WTC11 (cell line): ENCODE data around the gene RYR2. TPM values are rescaled to one million over a fixed set of nuclear protein-coding genes. Genes with fewer than 3 reads are reported as not detected.
A peak's percentile ranks its signal among the peaks of the same experiment; 100 is the strongest.

Experiments used
- ATAC-seq: fragments of 200-7000 bp; cut with Tn5 transposase; 2 replicates; pipeline ENCODE4 v1.10.0; 2021; ENCODE audit warnings: mild to moderate bottlenecking, moderate library complexity
- CTCF ChIA-PET: fragments of 300-600 bp; sonication (Branson Sonifier 250); formaldehyde crosslinking; loops from one replicate; lab custom pipeline; 2021; ENCODE audit warnings: antibody characterized with exemption; lab: Charles Lee
- POLR2A ChIA-PET: fragments of 350-600 bp; sonication (Branson Sonifier 250); formaldehyde crosslinking; loops from one replicate; lab custom pipeline; 2021; ENCODE audit warnings: antibody characterized with exemption; lab: Charles Lee
- DNase-seq: peaks from one replicate; pipeline ENCODE4 v3.0.0; 2021; ENCODE audit warnings: low spot score
- H3K27ac Mint-ChIP-seq: 2 replicates; pipeline ENCODE4 v1.8.0; 2021; ENCODE audit warnings: mixed read lengths
- H3K27me3 Mint-ChIP-seq: 2 replicates; pipeline ENCODE4 v1.8.0; 2021; ENCODE audit warnings: low read depth, mild to moderate bottlenecking, moderate library complexity, mixed read lengths
- H3K36me3 Mint-ChIP-seq: 2 replicates; pipeline ENCODE4 v1.8.0; 2021; ENCODE audit warnings: mixed read lengths
- H3K4me1 Mint-ChIP-seq: 2 replicates; pipeline ENCODE4 v1.8.0; 2022; ENCODE audit warnings: mixed read lengths
- H3K4me3 Mint-ChIP-seq: 2 replicates; pipeline ENCODE4 v1.8.0; 2021; ENCODE audit warnings: mild to moderate bottlenecking, moderate library complexity, mixed read lengths
- H3K9me3 Mint-ChIP-seq: 2 replicates; pipeline ENCODE4 v1.8.0; 2021; ENCODE audit warnings: mixed read lengths
- ARID4B ChIP-seq: sonication (generic); formaldehyde crosslinking; IDR thresholded peaks from 2 replicates; pipeline ENCODE4 v1.8.0; 2023; ENCODE audit warnings: missing genetic modification reagents, mild to moderate bottlenecking, borderline replicate concordance
- E2F4 ChIP-seq: sonication (generic); formaldehyde crosslinking; IDR thresholded peaks from 2 replicates; pipeline ENCODE4 v1.8.1; 2022; ENCODE audit warnings: low read depth, mild to moderate bottlenecking, moderate library complexity, missing genetic modification reagents, borderline replicate concordance
- GRHL2 ChIP-seq: fragments of 250-450 bp; sonication (Bioruptor Pico); IDR thresholded peaks from 2 replicates; pipeline ENCODE4 v1.8.0; 2022; ENCODE audit warnings: mild to moderate bottlenecking, moderate library complexity; ENCODE audit not compliant: insufficient replicate concordance, severe bottlenecking
- HMGA2 ChIP-seq: fragments of 250-450 bp; sonication (Bioruptor Pico); IDR thresholded peaks from 2 replicates; pipeline ENCODE4 v1.4.0; 2021; ENCODE audit warnings: mild to moderate bottlenecking, moderate library complexity
- MYBL2 ChIP-seq: sonication (generic); formaldehyde crosslinking; IDR thresholded peaks from 2 replicates; pipeline ENCODE4 v1.8.1; 2023; ENCODE audit warnings: mild to moderate bottlenecking, moderate library complexity, missing genetic modification reagents
- NFYB ChIP-seq: sonication (generic); formaldehyde crosslinking; conservative IDR thresholded peaks from 2 replicates; pipeline ENCODE4 v1.8.0; 2022; ENCODE audit warnings: low read depth, missing genetic modification reagents
- ZNF232 ChIP-seq: sonication (generic); formaldehyde crosslinking; IDR thresholded peaks from 2 replicates; pipeline ENCODE4 v1.8.0; 2022; ENCODE audit warnings: mild to moderate bottlenecking, missing genetic modification reagents
- ZNF317 ChIP-seq: sonication (generic); formaldehyde crosslinking; IDR thresholded peaks from 2 replicates; pipeline ENCODE4 v1.8.1; 2023; ENCODE audit warnings: low read depth, mild to moderate bottlenecking, moderate library complexity, missing genetic modification reagents, borderline replicate concordance
- ZNF423 ChIP-seq: fragments of 250-450 bp; sonication (Bioruptor Pico); IDR thresholded peaks from 2 replicates; pipeline ENCODE4 v2.1.2; 2022; ENCODE audit warnings: mild to moderate bottlenecking, moderate library complexity
- ZNF671 ChIP-seq: fragments of 250-450 bp; sonication (Bioruptor Pico); IDR thresholded peaks from 2 replicates; pipeline ENCODE4 v1.8.0; 2021; ENCODE audit warnings: mild to moderate bottlenecking
- total RNA-seq: library from RNA; stranded (reverse); gene quantifications from 3 replicates; pipeline ENCODE4 v1.2.3, GENCODE V29; 2021
- TF ChIP-seq, protein P1 (sequence below): sonication (generic); formaldehyde crosslinking; IDR thresholded peaks from 2 replicates; pipeline ENCODE4 v1.8.0; 2022; ENCODE audit warnings: mild to moderate bottlenecking, missing genetic modification reagents
- TF ChIP-seq, protein P2 (sequence below): sonication (generic); formaldehyde crosslinking; IDR thresholded peaks from 2 replicates; pipeline ENCODE4 v1.8.1; 2023; ENCODE audit warnings: mild to moderate bottlenecking, missing genetic modification reagents, moderate library complexity
- TF ChIP-seq, protein P3 (sequence below): sonication (generic); formaldehyde crosslinking; IDR thresholded peaks from 2 replicates; pipeline ENCODE4 v1.8.0; 2022; ENCODE audit warnings: missing genetic modification reagents

The RYR2 gene
- total RNA-seq, 1 experiment from 2014 or later: 7.9 TPM

DNA sequence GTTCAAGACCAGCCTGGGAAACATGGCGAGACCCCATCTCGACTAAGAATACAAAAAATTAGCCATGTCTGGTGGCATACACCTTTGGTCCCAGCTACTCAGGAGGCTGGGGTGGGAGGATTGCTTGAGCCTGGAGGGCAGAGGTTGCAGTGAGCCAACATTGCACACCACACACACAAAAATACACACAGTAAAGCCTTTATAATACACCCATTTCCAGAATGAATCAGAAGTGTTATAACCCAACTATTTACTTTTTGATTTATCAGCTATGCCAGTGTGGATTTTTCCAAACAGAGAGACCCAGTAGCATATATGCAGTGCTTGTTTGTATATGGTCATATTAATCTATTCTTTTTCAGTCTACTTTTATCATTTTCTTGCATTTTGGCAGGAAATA lies 648.7 kb downstream of the RYR2 start:
- Mint-ChIP-seq H3K4me3 (no peak overlapping the region), H3K4me1 (peaks cover 16% of the 10 kb centered on the region)
- TF ChIP-seq E2F4 (CRISPR knock-in tag): no peak
- TF ChIP-seq, protein P1, sequence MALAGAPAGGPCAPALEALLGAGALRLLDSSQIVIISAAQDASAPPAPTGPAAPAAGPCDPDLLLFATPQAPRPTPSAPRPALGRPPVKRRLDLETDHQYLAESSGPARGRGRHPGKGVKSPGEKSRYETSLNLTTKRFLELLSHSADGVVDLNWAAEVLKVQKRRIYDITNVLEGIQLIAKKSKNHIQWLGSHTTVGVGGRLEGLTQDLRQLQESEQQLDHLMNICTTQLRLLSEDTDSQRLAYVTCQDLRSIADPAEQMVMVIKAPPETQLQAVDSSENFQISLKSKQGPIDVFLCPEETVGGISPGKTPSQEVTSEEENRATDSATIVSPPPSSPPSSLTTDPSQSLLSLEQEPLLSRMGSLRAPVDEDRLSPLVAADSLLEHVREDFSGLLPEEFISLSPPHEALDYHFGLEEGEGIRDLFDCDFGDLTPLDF (CRISPR knock-in tag): no peak
- no peak for TF ChIP-seq GRHL2 (CRISPR knock-in tag)
- no peak for TF ChIP-seq ARID4B
- TF ChIP-seq, protein P2, sequence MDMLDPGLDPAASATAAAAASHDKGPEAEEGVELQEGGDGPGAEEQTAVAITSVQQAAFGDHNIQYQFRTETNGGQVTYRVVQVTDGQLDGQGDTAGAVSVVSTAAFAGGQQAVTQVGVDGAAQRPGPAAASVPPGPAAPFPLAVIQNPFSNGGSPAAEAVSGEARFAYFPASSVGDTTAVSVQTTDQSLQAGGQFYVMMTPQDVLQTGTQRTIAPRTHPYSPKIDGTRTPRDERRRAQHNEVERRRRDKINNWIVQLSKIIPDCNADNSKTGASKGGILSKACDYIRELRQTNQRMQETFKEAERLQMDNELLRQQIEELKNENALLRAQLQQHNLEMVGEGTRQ: no peak
- TF ChIP-seq MYBL2 (CRISPR knock-in tag): no peak
- no peak for TF ChIP-seq ZNF423 (CRISPR knock-in tag)
- TF ChIP-seq ZNF232: no peak
- TF ChIP-seq HMGA2 (CRISPR knock-in tag): no peak
- no peak for TF ChIP-seq ZNF671 (CRISPR knock-in tag)
- TF ChIP-seq, protein P3, sequence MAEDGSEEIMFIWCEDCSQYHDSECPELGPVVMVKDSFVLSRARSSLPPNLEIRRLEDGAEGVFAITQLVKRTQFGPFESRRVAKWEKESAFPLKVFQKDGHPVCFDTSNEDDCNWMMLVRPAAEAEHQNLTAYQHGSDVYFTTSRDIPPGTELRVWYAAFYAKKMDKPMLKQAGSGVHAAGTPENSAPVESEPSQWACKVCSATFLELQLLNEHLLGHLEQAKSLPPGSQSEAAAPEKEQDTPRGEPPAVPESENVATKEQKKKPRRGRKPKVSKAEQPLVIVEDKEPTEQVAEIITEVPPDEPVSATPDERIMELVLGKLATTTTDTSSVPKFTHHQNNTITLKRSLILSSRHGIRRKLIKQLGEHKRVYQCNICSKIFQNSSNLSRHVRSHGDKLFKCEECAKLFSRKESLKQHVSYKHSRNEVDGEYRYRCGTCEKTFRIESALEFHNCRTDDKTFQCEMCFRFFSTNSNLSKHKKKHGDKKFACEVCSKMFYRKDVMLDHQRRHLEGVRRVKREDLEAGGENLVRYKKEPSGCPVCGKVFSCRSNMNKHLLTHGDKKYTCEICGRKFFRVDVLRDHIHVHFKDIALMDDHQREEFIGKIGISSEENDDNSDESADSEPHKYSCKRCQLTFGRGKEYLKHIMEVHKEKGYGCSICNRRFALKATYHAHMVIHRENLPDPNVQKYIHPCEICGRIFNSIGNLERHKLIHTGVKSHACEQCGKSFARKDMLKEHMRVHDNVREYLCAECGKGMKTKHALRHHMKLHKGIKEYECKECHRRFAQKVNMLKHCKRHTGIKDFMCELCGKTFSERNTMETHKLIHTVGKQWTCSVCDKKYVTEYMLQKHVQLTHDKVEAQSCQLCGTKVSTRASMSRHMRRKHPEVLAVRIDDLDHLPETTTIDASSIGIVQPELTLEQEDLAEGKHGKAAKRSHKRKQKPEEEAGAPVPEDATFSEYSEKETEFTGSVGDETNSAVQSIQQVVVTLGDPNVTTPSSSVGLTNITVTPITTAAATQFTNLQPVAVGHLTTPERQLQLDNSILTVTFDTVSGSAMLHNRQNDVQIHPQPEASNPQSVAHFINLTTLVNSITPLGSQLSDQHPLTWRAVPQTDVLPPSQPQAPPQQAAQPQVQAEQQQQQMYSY (CRISPR knock-in tag): no peak
- TF ChIP-seq, all 79 proteins: peak for 0
- no peaks in the 10 kb centered on the region for H3K27me3 Mint-ChIP-seq
- ATAC-seq: no peak
- ChIA-PET CTCF (no interaction called here), POLR2A (no interaction called here)
- no peaks in the 10 kb centered on the region for H3K9me3 Mint-ChIP-seq
- H3K36me3 Mint-ChIP-seq: no peaks in the 10 kb centered on the region
- no peak overlapping the region for H3K27ac Mint-ChIP-seq
- DNase-seq: no peak

DNA sequence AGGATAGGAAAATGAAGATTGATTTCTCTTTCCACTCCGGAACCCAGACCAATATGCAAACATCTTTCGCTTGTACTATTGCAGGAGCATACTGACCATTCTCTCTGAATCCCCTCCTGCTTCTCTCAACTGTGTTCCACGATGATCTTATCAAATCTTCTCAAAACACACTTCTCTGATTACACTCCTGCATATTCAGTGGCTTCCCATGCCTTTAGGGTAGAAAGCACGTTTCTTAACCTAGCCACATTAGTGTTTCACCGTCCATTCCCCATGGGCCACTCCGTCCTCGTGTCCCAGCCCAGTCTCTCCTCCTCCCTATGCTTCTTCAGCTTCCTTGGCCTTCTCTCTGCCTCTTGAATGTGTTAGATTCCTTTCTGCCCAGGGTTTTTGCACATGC lies 650.3 kb downstream of the RYR2 start:
- Mint-ChIP-seq H3K4me1 (peaks cover 14% of the 10 kb centered on the region), H3K27ac (peak overlapping the region; percentile 39; the same call in 1 of the 2 replicates), H3K9me3 (no peaks in the 10 kb centered on the region), H3K4me3 (no peak overlapping the region), H3K27me3 (no peaks in the 10 kb centered on the region), H3K36me3 (no peaks in the 10 kb centered on the region)
- ATAC-seq: no peak
- DNase-seq: no peak
- POLR2A ChIA-PET: no interaction called here
- CTCF ChIA-PET: no interaction called here
- TF ChIP-seq ZNF423 (CRISPR knock-in tag): no peak
- no peak for TF ChIP-seq ZNF317 (CRISPR knock-in tag)
- TF ChIP-seq ZNF671 (CRISPR knock-in tag): no peak
- no peak for TF ChIP-seq NFYB
